ENCODE data around the gene DPM2. TPM values are rescaled to one million over a fixed set of nuclear protein-coding genes. Genes with fewer than 3 reads are reported as not detected.

The DPM2 gene
- 10 to 100 TPM; 31.8 to 43.4 (median 36.9) TPM for polyA plus RNA-seq (ENCODE audit: insufficient read depth in 1 of 5, insufficient read length in 5 of 5, low replicate concordance in 1 of 5)
- long read RNA-seq, donor 1, transcript DPM2-203 (3 exons, 928 nt) = minor isoform, 12 of 55 reads
- long read RNA-seq, donor 1, transcript DPM2-201 (4 exons, 1,542 nt) = major isoform, 32 of 55 reads
- long read RNA-seq, donor 1, partial matches to known transcripts = 8 of 55 reads
- long read RNA-seq, donor 1, other reads (novel, unspliced or antisense) = 0 of 55 reads
- long read RNA-seq, donor 2, transcript DPM2-201 (4 exons, 1,542 nt) = major isoform, 15 of 34 reads
- long read RNA-seq, donor 2, transcript DPM2-203 (3 exons, 928 nt) = minor isoform, 10 of 34 reads
- long read RNA-seq, donor 2, partial matches to known transcripts = 5 of 34 reads
- long read RNA-seq, donor 2, other reads (novel, unspliced or antisense) = 0 of 34 reads
- long read RNA-seq, donor 3, transcript DPM2-201 (4 exons, 1,542 nt) = major isoform, 21 of 62 reads
- long read RNA-seq, donor 3, transcript DPM2-203 (3 exons, 928 nt) = minor isoform, 12 of 62 reads
- long read RNA-seq, donor 3, partial matches to known transcripts = 26 of 62 reads
- long read RNA-seq, donor 3, other reads (novel, unspliced or antisense) = 0 of 62 reads
- long read RNA-seq, donor 4, transcript DPM2-201 (4 exons, 1,542 nt) = major isoform, 7 of 12 reads
- long read RNA-seq, donor 4, partial matches to known transcripts = 0 of 12 reads
- long read RNA-seq, donor 4, other reads (novel, unspliced or antisense) = 0 of 12 reads
- long read RNA-seq, donor 5, transcript DPM2-201 (4 exons, 1,542 nt) = major isoform, 22 of 34 reads
- long read RNA-seq, donor 5, transcript DPM2-203 (3 exons, 928 nt) = minor isoform, 9 of 34 reads
- long read RNA-seq, donor 5, partial matches to known transcripts = 0 of 34 reads
- long read RNA-seq, donor 5, other reads (novel, unspliced or antisense) = 0 of 34 reads
- long read RNA-seq, donor 6, transcript DPM2-203 (3 exons, 928 nt) = minor isoform, 9 of 40 reads
- long read RNA-seq, donor 6, transcript DPM2-201 (4 exons, 1,542 nt) = major isoform, 27 of 40 reads
- long read RNA-seq, donor 6, partial matches to known transcripts = 0 of 40 reads
- long read RNA-seq, donor 6, other reads (novel, unspliced or antisense) = 0 of 40 reads
- long read RNA-seq, donor 7, transcript DPM2-201 (4 exons, 1,542 nt) = major isoform, 19 of 36 reads
- long read RNA-seq, donor 7, transcript DPM2-203 (3 exons, 928 nt) = minor isoform, 9 of 36 reads
- long read RNA-seq, donor 7, partial matches to known transcripts = 6 of 36 reads
- long read RNA-seq, donor 7, other reads (novel, unspliced or antisense) = 0 of 36 reads
- long read RNA-seq, donor 8, transcript DPM2-201 (4 exons, 1,542 nt) = major isoform, 8 of 17 reads
- long read RNA-seq, donor 8, partial matches to known transcripts = 5 of 17 reads
- long read RNA-seq, donor 8, other reads (novel, unspliced or antisense) = 0 of 17 reads

GRCh38 chr9:127937388-127938297 is at the start of gene DPM2:
DPM2 (minus strand) TSS chr9:127937854; CDS start chr9:127937820, 34 bp downstream.
- DNase-seq = peak; percentile 85 to 86

- no peak for DNase-seq
Observed at GRCh38 chr9:127987103-127987614, 49.5 kb upstream of the DPM2 start.

- no peak for DNase-seq
Observed at GRCh38 chr9:127985011-127985410, 47.4 kb upstream of the DPM2 start.

- no peak for DNase-seq
Observed at GRCh38 chr9:127983847-127984289, 46.2 kb upstream of the DPM2 start.

GRCh38 chr9:127982912-127983311 is 45.3 kb upstream of the DPM2 start:
- no peak for DNase-seq

- no peak for DNase-seq
Observed at GRCh38 chr9:127981559-127982121, 44.0 kb upstream of the DPM2 start.

- peak; percentile 95 to 96 for DNase-seq
Observed at GRCh38 chr9:127980706-127981558, 43.3 kb upstream of the DPM2 start, which contains the start of gene EEIG1. EEIG1 (minus strand) TSS chr9:127980989; CDS start chr9:127980137, 852 bp downstream.

- DNase-seq = no peak
Observed at GRCh38 chr9:127980060-127980705, 42.5 kb upstream of the DPM2 start.

- DNase-seq = peak in 1 of 2 donors; percentile 52
Observed at GRCh38 chr9:127979333-127980059, 41.8 kb upstream of the DPM2 start.

- no peak for DNase-seq
Observed at GRCh38 chr9:127979015-127979332, 41.3 kb upstream of the DPM2 start.

GRCh38 chr9:127977884-127978647 is 40.4 kb upstream of the DPM2 start:
- DNase-seq = peak in 1 of 2 donors; percentile 41

GRCh38 chr9:127977009-127977883 is 39.6 kb upstream of the DPM2 start:
- DNase-seq = no peak

- DNase-seq = no peak
Observed at GRCh38 chr9:127976498-127976897, 38.8 kb upstream of the DPM2 start.

GRCh38 chr9:127975376-127976315 is 38.0 kb upstream of the DPM2 start:
- no peak for DNase-seq
